ENCODE results near the gene OSBPL6.

- TF ChIP-seq CTCF (IDR thresholded peaks at IDR 0.05) (peak in 3 of 6 experiments; percentile 8 to 23 (median 9)), POLR2A (IDR thresholded peaks at IDR 0.05) (peak in 3 of 4 donors; percentile 82 to 96 (median 85))
Observed at GRCh38 chr2:178450774-178451525, 256.6 kb downstream of the OSBPL6 start, which contains the start of the genes PJVK and PRKRA.

Measured in esophagus squamous epithelium (tissue), 4 donors.